Medulla oblongata (tissue), 1 donor: ENCODE results near the gene HPGD.

Experiments
- DNase-seq: peaks from one replicate; pipeline ENCODE4 v3.0.0-alpha.2; 2015; ENCODE audit errors: extremely low spot score

The HPGD gene

DNA sequence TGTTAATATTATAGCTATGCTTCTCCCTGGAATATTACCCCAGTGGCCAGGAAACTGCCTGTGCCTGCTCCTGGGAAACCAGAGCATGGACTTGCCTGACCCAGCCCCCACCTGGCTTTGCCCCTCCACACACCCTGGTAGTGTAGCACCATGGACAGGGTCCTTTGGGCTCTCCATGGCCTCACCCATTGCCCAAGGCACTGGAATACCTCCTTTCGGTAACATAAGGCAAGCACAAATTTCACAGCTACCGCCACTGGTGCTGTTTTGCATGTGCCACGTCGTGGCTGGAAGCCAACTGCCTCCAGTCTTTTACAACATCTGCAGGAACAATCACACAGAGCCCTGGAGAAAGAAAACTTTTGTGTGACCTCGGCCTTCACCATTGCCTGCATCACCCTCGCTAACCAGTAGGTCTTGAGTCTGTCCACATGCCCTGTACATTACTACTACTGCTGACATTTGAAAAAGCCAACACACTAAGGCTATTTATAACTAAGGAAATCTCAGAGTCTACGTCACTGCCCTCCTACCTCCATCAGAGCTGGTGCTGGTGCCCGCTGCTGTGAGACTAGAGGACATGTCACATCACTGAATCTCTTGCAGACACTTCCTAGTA, 47.7 kb downstream of the HPGD start:
- DNase-seq = no peak

DNA sequence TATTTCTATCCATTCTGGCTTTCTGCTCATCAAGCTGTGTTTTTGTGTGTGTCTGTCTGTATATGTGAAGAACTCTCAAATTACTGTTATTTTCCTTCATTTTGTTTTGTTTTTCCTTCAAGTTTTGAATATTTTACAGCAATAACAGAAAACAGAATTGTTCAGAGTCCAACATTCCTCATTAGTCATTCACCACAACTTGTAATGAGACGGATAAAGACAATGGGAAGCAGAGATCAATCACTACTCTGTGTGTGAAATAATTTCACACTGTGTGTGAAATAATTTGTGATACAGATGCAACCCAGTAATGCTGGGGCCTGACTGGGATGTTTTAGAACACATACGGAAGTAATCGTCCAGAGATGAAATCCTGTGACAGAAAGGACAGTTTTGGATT, 55.2 kb downstream of the HPGD start:
- no peak for DNase-seq

DNA sequence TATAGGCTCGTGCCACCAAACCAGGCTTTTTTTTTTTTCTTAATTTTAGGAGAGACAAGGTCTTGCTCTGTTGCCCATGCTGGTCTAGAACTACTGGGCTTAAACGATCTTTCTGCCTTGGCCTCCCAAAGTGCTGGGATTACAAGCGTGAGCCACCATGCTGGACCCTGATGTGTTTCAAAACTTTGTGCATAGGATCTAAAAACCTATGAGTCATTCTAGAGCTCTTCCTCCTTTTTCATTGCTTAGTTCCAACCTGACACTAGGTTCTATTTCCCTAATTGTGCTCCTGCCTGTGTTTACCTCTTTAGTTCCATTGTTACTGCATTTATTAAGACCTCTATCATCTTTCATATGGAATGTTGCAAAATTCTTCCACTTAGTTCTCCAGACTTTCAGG, 57.3 kb downstream of the HPGD start:
- DNase-seq = no peak

- no peak for DNase-seq
Observed at GRCh38 chr4:174461466-174462106, 60.7 kb downstream of the HPGD start.

GRCh38 chr4:174460684-174461083, 61.6 kb downstream of the HPGD start:
- no peak for DNase-seq

GRCh38 chr4:174457468-174457867, 64.8 kb downstream of the HPGD start:
- no peak for DNase-seq

DNA sequence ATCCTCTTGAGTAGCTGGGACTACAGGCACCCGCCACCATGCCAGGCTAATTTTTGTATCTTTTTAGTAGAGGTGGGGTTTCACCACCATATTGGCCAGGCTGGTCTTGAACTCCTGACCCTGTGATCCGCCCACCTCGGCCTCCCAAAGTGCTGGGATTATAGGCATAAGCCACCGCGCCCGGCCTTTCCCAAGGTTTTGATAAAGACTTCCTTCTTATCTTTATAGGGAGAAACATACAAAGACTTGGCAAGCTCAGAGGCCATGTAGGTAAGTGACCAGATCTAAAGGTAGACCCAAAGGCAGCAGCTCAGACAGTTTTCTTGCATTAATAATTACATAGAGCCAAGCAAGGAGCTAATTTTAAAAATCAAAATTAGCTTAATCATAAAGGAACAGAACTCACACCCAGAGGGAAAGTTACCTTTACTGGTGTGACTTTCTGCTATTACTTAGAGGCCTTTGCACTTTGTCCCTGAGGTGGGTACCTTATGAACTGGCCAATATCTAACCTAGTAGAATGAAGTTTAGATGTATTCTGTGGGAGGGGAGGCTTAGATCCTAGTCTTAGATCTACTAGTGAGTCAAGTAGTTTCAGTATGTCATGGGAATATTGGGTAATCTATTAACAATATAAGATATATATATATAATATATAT, 67.3 kb downstream of the HPGD start:
- no peak for DNase-seq

DNA sequence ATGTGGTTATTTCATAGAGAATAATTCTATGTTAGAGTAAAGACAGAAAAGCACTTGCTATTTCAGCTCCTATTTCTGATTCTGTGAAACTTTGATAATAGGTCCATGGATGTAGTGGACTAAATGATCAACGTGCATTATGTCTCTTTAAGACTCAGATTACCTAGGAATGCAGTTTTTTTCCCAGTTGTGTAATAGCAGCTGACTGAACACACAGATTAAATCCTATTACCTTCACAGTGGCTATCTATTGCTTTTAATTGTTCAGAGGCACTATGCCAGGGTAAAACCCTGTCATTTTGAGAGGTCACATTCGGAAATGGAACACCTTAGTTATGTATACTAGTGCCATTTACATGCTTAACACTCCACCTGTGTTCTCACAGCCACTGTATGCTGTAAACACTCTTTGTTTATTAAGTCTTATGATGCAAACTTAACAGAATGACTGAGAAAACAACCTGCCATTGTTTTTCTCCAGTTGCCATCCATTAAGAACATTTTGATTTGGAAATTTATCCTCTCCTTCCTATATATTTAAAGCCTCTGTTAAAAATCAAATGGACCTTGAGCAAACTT, 70.5 kb downstream of the HPGD start:
- DNase-seq = no peak

DNA sequence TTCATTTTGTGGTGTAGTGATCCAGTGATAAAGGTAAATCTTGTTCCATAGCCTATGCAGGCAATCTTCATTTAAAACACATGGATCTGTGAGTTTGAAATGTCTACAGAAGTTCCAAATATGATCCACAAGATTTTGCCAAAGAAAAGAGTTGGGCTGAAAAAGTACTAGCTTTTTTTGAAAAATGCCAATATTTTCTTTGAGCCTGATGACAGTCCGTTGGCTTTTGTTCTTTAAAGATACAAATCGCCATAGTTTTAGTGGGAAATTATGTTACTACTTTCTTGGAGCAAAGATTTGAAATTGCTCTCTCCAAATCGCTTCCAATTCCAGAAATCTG, 71.5 kb downstream of the HPGD start:
- no peak for DNase-seq

- DNase-seq = no peak
Observed at GRCh38 chr4:174449944-174450785, 72.1 kb downstream of the HPGD start.

GRCh38 chr4:174449152-174449551, 73.1 kb downstream of the HPGD start:
- no peak for DNase-seq

DNA sequence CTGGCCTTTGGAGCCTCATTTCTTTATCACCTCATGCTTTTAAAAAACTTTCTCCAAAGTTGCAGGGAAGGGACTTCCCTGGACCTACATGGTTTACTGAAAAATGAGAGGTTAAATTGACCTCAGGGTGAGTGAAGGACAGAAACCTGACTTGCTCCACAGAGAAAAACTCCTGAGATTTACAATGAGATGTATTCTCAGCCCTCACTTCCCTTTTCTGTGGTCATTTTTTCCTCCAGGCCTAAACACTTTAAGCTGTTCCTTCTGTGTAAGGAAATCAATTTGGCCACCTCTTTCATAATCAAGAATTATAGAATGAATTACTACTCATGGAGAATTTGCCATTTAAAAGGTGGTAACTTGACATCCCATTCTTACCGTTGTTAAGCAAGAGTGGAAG, 77.9 kb downstream of the HPGD start:
- DNase-seq = no peak
